Uterus (tissue), 2 donors: ENCODE results near the gene RAB10.

ENCODE experiments used
- CTCF ChIP-seq, 4 experiments: fragments of 200-600 bp in 2 of 4; fragments of 450-650 bp in 2 of 4; sonication (generic) in 2 of 4; IDR thresholded peaks; one replicate each; pipeline ENCODE4 v1.5.1; 2016 to 2019; ENCODE audit warnings: antibody characterized with exemption in 4 of 4, mild to moderate bottlenecking in 2 of 4, moderate library complexity in 1 of 4
- POLR2A ChIP-seq, 2 donors: fragments of 450-650 bp; IDR thresholded peaks; one replicate each; pipeline ENCODE4 v1.6.1; 2016; ENCODE audit warnings: antibody characterized with exemption in 2 of 2, mild to moderate bottlenecking in 1 of 2, moderate library complexity in 1 of 2

GRCh38 chr2:26157580-26157979 lies 123.7 kb downstream of the RAB10 start:
- TF ChIP-seq CTCF (IDR thresholded peaks at IDR 0.05) (no peak), POLR2A (IDR thresholded peaks at IDR 0.05) (no peak)
